Measurements from ENCODE around the gene IFNL1. TPM values are rescaled to one million over a fixed set of nuclear protein-coding genes. Genes with fewer than 3 reads are reported as not detected.
"Not testable (repeated sequence)": the region's sequence is repeated elsewhere in the genome, so short reads cannot be mapped to it uniquely, and the experiment has no call there.

Gene IFNL1
- polyA plus RNA-seq, 4 donors, result not detected

DNA sequence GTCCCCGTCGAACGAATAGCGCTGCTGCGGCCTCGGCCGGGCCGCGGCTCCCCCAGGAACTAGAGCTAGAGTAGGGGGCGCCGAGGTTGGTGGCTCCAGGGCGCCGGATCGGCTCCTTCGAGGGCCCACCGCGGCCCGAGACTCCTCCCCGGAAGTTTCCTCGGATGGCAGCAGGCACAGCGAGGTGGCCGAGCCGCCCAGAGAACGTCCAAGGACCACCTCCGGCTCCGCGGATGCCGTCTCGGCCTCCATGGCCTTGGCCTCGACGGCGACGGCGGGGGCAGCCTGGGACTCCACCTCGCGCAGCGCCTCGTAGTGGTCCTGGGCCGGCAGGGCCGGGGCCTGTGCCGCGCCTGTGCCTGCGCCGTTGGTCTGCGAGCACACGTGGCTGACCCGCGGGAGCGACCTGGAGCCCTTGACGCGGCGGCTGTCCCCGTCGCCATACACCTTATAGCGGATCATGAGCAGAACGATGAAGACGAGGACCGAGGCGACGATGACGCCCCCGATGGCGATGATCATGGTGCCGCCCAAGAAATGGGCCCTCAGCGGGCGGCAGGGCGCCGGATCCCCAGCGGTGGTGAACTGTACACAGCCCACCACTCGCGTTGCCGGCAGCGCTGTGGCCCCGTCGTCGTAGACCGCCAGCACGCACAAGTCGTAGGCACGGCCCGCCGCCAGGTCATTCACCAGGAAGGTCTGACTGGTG lies 11.8 kb downstream of the IFNL1 start:
- DNase-seq (ENCODE audit: low read depth in 4 of 4, low spot score in 3 of 4), result no peak

DNA sequence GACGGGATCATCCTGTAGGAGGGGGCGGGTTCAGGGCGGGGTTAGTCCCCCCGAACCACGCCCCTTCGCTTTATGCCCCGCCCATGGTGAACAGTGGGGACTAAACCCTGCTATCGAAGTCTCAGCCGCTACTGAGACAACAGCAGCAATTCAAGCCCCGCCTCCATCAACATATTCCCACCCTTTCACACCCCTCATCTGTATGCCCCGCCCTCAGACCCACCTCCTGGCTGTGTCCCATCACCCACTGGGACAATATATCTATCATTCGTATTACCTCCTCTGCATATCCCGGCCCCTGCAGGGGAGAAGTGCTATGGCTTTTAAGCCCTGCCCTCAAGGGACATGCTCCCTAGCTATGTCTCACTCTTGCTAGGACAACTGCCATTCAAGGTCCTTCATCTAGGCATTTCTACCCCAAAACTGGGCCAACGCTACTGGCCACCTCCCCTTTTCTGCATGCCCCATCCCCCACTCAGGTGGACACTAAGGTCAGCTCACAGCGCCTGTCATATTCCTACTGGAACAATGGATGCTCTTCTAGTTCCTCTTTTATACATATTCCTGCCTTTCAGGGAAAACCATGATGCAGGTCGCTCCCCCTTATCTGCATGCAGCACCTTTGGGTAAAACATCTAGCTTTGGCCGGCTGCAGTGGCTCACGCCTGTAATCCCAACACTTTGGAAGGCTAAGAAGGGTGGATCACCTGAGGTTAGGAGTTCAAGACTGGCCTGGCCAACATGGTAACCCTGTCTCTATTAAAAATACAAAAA lies 12.5 kb downstream of the IFNL1 start:
- DNase-seq (ENCODE audit: low read depth in 4 of 4, low spot score in 3 of 4), result no peak

DNA sequence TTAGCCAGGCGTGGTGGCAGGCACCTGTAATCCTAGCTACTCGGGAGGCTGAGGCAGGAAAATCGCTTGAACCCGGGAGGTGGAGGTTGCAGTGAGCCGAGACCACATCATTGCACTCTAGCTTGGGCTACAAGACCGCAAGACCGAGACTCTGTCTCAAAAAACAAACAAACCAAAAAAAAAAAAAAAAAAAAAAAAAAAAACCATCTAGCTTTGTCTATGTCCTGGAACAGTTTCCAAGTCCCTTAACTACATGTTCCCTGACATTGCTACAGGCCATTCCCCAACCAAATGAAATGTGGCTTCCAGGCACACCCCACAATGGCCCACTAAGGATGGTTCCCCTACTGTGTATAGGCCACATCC lies 13.1 kb downstream of the IFNL1 start:
- not testable (repeated sequence) for DNase-seq (ENCODE audit: low read depth in 4 of 4, low spot score in 3 of 4)

DNA sequence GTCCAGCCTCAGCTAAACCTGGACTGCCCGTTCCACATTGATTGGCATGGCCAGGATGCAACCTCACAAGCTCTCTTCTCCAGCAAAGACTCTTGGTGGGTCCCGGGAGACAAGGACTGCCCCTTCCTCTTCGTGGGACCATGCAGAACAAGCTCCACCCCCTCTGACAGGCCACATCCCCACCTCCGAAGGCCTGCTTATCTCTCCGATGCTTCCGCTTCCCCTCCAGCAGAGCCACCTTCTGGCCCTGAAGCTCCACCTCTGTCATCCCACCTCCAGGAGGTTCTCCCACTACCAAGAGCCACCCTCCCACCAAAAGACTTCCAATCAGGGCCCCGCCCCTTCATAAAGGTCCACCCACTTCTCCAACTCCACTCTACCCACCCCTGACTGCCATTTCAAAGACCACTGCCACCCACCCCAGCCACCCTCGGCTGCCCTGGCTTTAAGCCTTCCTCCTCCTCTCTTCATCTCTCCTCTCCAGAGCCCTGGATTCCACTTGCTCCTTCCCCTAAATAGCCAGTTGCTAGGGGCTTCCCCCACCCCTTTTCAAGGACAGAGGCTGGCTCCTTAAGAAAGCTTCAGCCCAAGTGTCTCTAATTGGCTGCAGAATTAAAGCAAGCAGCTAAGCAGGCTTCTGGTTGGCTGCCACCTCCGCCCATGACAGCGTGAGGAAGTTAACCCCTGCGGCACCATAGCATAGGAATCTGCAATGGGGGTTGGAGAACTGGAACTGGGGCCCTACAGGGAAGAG lies 14.5 kb downstream of the IFNL1 start:
- no peak for DNase-seq (ENCODE audit: low read depth in 4 of 4, low spot score in 3 of 4)

DNA sequence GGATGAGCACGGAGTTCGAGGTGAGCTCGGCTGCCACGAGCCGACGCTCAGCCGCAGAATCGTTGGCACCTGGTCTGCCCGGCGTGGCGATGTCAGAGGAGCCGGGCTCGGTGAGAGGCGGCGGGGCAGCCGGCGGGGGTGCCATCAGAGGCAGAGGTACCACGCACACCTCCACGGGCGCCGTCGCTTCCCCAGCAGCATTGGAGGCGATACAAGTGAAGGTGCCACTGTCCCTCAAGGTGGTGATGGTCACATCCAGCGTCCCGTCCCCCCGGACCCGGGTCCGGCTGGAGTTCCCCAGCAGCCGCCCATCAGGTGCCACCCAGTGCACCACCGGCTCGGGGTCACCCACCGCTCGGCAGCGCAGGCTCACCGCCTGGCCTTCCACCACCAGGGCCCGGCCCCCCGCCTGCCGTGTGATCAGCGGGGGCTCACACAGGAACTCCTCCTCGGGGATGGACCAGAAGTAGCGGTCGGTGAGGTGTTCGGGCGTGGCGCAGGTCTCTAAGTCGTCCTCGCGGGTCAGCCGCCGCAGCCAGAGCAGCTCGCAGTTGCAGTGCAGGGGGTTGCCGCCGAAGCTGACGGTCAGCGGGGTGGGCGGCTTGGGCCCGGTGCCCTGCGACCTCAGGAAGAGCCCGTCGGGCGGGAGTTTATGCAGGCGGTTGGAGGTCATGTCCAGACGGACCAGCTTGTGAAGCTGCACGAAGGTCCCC lies 18.0 kb downstream of the IFNL1 start:
- DNase-seq (ENCODE audit: low read depth in 4 of 4, low spot score in 3 of 4), result no peak

DNA sequence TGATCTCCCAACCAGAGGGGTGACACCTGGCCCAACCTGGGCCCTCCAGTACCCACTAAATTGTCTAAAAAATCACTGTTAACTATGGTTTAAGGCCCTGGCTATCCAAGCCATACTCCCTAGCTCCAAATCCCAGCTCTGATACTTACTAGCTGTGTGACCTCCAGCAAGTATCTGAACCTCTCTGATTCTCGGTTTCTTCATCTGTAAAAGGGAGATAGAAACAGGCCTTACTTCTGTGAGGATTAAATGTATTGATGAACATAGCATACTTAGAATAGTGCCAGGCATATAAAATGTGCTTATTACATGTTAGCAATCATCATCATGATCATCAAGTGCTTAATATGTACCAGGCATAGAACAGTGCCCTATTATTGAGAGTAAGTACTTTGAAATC lies 19.7 kb downstream of the IFNL1 start:
- DNase-seq (ENCODE audit: low read depth in 4 of 4, low spot score in 3 of 4), result no peak

DNA sequence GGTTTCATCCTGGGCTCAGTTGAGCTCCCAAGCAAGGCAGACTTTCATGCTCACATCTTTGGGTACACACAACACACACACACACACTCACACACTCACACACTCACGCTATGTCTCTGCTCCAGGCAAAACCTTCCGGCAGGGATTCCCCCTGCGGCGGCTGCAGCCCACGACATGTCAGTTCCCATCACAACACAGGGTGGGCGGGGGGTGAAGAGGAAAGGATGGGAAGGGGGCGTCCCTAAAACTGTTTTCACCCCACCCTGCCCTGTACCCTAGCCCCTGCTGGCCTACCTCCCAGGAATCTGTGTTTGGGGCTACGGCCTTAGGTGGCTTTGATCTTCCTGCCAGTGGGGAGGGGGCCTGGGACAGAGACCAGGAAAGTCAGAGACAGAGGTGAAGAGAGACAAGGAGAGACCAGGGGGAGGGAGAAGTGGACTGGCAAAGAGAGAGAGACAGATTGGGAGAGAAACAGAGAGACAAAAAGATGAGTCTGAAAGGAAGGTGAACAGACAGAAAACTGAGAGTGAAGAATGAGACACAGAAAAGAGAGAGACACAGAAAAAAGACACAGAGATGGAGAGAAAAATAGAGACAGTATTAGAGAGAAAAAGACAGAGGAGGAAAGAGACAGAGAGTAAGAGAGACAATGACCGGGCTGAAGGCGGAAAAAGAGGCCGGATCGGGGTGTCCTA lies 20.6 kb downstream of the IFNL1 start:
- no peak for DNase-seq (ENCODE audit: low read depth in 4 of 4, low spot score in 3 of 4)

DNA sequence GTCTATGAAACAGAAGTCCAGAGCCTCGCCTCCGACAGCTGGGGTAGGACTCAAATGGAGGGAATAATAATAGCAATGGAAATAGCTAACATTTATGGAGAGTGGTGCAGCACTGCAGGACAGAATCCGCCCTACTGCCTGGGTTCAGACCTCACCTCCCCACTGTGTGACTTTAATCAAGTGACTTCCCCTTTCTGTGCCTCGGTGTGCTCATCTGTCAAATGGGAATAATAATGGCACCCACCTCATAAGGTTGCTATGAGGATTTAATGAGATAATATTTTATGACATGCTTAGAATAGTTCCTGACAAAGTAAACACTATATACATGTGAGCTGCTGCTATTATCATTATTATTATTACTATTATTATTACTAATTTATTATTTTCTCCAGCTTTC lies 21.3 kb downstream of the IFNL1 start:
- no peak for DNase-seq (ENCODE audit: low read depth in 4 of 4, low spot score in 3 of 4)

DNA sequence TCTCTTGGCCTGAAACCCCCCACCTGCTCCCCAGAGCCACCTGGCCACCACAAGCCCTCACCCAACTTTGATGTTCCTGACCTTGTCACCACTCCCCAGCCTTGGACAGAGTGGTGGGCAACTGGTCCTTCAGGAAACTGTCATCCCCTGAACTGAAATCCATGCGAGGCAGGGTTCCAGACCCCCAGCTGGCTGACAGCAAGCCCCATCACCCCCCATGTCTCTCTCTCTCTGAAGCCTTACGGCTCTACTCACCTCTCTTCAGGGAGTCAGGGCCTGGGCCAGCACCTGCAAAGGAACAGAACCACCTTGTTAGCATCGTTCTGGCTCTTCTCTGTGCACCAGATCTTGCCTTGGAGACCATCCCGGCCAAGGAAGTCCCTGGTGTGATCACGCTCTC lies 21.9 kb downstream of the IFNL1 start:
- DNase-seq (ENCODE audit: low read depth in 4 of 4, low spot score in 3 of 4), result no peak

DNA sequence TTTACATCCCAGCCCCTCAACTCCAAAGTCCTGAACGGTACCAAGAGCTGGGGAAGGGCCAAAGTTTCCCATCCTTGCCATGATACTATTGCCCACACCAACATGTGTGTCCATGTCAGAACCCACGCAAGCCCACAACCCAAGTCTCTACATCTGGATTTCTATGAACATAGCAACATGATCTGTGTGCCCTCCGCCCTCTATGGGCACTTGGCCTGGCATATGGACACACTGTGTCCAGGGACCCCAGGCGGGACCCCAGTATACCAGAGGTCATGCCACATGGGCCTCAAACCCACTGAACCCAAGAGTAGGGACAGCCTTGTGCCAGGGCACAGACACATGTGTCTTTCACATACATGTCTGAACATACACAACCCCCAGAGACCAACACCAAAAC lies 22.5 kb downstream of the IFNL1 start:
- DNase-seq (ENCODE audit: low read depth in 4 of 4, low spot score in 3 of 4), result no peak

DNA sequence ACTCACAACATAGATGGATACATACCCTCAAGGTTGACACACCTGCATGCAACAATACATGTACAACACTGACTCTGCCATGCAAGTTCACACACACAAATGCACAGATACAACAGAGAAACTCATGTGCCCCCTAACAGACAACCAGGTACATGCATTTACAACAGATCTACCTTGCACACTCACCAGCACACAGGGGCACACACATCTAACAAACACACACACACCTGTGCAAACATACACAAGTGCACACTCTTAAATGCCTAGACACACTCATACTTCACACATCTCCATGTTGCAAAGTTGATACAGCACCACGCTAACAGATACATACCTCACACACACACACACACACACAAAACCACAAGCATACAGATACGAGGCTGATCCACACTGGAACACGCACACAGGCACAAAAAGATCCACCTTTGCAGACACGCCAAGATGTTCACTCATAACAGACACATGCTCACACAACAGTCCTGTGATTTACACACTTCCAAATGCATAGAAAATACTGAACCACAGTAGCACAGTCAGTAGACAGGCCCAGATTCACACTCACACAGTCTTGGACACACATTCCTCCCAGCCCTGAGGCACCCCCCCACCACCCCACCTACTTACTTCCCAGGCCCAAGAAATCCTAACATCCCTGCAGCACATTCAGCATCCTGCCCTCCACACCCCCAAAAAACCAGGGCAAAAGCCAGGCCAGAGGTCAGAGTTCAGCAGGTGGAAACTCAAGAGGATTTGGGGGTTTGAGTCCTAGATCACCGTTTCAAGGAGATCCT lies 23.1 kb downstream of the IFNL1 start:
- DNase-seq (ENCODE audit: low read depth in 4 of 4, low spot score in 3 of 4), result no peak

DNA sequence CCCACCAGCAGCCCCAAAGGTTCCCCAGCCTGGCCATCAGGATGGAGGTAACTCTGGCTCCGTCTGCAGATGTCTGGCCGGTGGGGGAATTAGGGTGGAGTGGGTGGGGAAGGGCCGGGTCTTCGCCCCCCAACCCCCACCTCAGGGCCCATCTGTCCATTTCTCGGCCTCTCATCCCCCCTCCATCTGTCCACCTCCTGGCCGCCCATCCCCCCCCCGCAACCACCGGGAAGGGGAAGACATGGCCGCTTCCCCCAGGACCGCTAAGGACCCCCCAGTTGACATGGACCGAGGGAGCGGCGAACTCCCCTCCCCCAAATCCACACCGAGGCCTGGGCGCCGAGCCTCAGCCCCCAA lies 23.7 kb downstream of the IFNL1 start:
- DNase-seq (ENCODE audit: low read depth in 4 of 4, low spot score in 3 of 4), result no peak

DNA sequence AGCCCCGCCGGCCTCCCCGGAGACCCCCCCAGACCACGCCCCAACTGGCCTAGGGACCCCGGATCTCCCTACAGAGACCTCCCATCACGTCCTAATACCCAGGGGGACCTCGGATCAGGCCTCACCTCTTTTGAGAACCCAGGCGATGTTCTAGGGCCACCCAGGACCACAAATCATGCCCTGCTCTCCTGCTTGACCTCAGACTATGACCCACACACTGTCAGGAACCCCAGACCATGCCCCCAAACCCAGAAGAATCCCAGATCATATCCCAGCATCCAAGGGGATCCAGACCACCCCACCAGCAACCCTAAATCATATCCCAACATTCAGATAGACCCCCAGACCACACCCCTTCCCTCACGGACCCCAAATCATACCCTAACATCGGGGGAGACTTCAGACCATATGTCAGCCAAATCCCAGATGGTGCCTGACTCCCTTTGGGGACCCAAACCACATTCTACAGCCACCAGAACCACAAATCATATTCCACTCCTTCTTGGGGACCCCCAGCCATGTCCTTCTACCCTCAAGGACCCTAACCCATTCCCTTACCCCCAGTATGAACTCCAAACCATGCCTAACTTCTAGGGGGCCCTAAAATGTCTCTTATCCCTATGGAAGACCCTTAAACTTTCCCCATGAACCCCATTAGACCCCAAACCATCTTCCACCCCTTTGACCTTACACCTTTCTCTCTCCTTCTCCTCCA lies 25.1 kb downstream of the IFNL1 start:
- no peak for DNase-seq (ENCODE audit: low read depth in 4 of 4, low spot score in 3 of 4)

DNA sequence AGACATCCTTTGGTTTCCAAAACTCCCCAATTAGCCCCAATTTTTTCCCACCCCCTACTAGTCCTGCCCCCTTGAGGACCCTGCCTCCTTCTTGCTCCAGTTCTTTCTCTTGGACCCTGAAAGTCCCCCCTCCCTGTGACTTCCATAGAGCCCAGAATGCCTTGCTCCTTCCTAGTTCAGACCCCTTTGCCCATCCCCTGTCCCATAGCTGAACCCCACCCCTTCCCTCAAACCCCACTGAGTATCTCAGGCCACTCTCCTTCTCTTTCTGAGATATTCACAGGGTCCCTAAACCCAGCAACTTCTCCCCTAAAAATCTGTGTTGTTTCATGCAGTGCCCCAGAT lies 25.6 kb downstream of the IFNL1 start:
- no peak for DNase-seq (ENCODE audit: low read depth in 4 of 4, low spot score in 3 of 4)

DNA sequence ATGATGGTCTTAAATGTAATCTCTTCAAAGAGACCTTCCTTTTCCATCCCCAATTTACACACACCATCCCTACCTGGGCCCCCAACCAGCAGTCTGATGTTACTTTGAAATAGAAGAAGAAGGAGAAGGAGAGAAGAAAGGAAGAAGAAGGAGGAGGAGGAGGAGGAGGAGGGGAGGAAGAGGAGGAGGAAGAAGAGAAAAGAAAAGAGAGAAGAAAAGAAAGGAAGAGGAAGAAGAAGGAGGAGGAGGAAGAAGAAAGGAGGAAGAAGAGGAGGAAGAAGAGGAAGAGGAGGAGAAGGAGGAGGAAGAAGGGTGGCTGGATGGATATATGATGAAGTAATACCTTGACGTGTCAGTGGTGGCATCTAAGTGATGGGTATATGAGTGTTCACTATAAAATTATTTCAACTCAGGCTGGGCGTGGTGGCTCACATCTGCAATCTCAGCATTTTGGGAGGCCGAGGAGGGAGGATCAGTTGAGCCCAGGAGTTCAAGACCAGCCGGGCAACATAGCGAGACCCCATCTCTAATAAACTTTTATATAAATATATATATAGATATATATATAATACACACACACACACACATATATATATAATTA lies 28.1 kb downstream of the IFNL1 start:
- no peak for DNase-seq (ENCODE audit: low read depth in 4 of 4, low spot score in 3 of 4)

DNA sequence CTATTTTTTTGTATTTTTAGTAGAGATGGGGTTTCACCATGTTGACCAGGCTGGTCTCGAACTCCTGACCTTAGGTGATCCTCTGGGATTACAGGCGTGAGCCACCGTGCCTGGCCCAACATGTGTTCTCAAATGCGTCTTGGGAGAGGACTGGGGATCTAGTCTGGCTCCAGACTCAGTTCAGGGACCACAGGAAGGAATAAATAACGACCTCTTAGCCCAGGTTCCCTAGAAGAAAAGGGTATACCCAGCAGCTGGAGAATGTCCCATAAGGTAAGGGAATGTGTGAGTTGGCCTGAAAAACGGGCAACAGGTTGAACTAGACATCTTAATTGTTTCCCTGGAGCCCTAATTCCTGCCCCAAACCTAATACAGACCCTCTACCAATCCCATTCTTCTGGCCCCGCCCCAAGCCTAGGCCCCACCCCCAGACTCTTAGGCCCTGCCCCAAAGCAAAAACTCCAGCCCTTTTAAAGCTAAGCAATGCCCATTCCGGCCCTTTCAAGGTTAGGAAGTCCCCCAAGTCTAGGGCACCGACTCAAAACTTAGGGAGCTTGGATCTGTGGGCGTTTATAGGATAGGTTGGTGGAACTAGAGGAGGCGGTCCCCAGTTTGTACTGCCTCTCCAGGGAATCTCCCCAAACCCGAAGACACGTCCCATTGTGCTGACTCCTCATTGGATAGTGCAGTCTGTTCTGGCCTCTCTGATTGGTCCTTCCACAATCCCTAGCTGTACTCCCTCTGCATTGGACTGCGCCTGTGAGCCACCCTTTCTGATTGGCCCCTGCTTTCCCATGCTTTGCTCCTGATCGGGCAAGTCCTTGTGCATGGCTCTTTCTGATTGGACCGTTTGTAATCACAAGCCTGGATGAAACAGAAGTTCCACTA lies 29.8 kb downstream of the IFNL1 start:
- no peak for DNase-seq (ENCODE audit: low read depth in 4 of 4, low spot score in 3 of 4)

DNA sequence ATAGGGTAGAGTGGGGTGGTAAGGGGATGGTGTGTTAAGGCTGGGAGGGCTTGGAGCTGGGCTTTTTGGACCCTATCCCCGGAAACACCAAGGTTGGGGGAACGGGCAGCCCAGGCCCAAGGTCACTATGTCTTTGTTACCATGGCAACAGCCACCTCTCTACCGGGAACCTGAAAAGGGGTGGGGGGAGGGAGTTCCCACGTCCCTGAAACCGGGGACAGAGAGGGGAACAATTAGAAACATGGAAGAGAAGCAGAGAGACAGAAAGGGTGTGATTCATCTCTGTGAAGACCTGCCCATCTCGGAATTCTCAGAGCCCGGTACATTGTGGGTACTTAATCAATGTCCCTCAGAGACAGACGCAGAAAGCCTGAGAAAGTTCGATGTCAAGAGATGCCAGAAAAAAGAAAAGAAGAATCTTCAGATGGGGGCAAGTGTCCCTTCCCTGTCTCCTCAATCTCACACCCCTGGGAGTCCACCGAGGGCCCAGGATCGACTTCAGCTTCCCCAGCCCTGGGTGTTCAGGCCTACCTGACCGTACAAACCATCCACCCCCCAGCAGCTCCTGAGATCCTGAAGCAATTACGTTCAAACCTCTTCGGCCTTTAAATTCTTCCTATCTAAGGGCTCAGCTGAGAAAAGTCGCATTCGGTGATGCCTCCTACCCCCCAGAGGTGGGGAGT lies 31.3 kb downstream of the IFNL1 start:
- DNase-seq (ENCODE audit: low read depth in 4 of 4, low spot score in 3 of 4), result no peak

Data from left renal pelvis (tissue), 4 donors.